HG03460 (cell line): ENCODE results near the gene SPDYE17.
"Not testable (repeated sequence)": the region's sequence is repeated elsewhere in the genome, so short reads cannot be mapped to it uniquely, and the experiment has no call there.

Source experiments
- ATAC-seq: cut with Tn5 transposase; IDR thresholded peaks from one replicate; pipeline ENCODE4 v1.9.1; 2021; ENCODE audit not compliant: unreplicated experiment

SPDYE17 gene, protein sequence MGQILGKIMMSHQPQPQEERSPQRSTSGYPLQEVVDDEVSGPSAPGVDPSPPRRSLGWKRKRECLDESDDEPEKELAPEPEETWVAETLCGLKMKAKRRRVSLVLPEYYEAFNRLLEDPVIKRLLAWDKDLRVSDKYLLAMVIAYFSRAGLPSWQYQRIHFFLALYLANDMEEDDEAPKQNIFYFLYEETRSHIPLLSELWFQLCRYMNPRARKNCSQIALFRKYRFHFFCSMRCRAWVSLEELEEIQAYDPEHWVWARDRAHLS

DNA sequence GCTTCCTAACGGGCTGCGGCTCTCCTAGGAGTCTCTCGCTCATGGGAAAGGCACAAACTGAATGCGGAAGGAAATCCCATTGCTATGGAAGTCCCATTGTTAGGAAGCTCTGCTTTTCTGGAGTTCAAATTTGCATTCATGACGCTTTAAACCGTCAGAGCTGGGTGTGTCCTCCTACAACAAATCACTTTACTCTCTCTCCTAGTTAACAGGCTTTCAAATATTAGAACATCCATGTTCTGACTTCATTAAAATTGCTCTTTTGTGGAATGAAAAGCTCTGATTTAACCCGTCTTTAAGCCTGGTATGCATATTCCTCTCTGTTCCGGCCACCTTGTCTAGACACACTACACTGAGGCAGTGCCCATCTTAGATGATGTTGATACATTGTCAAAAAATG is at the start of gene SPDYE17:
TSS of gene SPDYE17 (minus strand) at position 101 of the 400 bp plus-strand sequence. CDS start 1,791 bp downstream, outside the sequence.
- not testable (repeated sequence) for ATAC-seq

DNA sequence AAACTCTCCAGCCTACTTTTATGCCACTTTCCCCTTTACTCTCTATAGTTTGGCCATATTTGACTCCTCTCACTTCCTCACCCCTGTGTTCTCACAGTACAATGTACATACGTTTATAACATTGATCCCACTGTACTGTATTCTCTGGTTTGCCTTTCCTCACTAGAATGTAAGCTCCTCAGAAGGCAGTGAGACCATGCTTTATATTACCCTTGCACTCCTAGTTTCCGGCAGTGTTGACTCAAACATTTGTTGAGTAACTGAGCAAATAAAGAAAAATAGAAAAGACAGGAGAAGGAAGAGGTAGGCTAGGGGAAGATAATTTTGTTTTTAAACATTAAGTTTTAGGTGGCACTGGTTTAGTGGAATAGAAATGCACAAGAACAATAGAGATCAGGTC is 48.1 kb upstream of the SPDYE17 start:
- not testable (repeated sequence) for ATAC-seq

DNA sequence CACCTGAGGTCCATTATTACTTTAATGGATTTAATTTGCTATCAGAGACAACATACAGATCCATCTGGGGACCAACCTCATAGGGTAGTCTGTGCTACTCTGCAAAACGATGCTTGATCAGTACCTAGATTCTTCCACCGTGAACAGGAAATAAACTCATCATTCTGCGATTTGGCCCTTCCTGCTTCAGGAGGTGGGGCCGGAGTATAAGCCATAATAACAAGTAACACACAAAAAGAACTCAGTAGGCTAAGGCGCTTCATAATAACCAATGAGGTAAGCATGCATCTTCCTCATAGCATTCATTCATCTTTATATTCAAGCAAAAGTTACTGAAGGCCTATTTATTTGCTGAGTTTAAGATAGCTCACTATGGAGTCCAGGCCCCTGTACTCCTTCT is 47.5 kb upstream of the SPDYE17 start:
- ATAC-seq, result not testable (repeated sequence)

DNA sequence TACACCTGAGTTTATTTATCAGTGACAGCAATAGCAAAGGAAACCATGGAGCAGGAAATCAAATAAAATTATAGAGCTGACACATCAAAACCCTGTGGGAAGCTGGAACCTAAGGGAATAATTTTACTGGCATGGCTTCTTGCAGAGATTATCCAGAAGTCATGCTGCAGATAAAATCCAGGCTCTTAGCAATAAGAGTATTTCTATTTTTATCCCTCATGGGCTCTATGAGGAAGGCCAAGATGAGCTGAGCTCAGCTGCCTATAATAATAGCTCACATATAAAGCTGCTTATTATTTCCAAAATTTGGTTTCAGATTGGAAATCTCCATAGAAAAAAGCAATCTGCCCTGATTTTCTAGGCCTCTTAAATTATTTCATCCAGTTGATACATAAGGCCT is 47.0 kb upstream of the SPDYE17 start:
- not testable (repeated sequence) for ATAC-seq

DNA sequence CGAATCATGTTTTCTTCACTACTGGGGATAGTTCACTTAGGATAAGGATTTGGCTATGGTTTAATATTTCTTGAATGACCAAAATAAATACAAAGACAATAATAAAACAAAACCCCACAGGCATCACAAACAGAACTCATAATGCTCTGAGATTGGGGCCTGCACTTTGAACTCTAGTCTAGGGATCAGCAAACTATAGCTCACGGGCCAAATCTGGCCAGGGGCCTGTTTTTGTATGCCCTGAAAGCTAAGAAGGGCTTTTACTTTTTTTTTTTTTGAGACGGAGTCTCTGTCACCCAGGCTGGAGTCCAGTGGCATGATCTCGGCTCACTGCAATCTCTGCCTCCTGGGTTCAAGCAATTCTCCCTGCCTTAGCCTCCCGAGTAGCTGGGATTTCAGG is 44.9 kb upstream of the SPDYE17 start:
- not testable (repeated sequence) for ATAC-seq

DNA sequence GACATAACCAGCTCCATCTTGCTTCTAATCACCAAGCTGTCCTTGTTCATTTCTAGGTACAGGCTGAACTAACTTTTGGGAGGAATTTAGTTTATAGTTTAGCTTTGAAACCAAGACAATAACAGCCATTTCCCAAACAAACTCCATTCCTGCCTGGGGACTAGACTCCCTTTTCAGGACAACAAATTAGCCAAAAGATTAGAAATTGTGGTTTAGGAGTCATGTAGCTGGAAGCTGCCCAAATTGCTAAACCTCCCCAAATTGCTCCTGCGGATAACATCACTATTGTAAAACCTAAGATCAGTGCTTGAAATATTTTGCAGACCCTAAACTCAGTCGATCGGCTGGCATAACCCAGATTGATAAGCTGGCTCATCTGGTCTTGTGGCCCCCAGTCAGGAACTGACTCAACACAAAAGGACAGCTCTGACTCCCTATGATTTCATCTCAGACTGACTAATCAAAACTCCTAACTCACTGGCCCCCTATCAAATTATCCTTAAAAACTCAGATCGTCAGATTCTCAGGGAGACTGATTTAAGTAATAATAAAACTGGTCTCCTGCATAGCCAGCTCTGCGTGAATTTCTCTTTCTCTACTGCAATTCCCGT is 42.7 kb upstream of the SPDYE17 start:
- not testable (repeated sequence) for ATAC-seq

DNA sequence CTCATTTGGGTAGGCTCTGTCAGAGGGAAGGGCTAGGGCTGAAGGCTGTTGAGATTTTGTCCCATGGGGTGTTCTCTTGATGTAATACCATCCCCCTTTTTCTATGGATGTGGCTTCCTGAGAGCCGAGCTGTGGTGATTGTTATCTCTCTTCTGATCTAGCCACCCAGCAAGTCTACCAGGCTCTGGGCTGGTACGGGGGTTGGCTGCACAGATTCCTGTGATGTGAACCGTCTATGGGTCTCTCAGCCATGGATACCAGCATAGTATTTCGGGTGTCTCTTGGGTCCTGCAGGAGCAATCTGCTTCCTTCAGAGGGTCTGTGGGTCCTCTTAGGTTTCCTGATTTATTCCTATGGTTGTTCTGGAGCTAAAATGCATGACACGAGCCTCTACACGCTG is 38.9 kb upstream of the SPDYE17 start:
- not testable (repeated sequence) for ATAC-seq

DNA sequence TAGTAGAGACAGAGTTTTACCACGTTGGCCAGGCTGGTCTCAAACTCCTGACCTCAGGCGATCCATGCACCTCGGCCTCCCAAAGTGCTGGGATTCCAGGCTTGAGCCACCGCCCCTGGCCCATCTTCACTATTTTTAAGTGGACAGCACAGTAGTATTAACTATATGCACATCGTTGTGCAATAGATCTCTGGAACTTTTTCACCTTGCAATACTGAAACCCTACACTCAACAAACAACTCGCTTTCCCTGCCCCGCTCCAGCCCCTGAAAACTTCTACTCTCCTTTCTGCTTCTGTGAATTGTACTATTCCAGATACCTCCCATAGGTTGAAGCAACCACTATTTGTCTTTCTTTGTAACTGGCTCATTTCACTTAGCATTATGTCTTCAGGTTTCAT is 33.7 kb upstream of the SPDYE17 start:
- ATAC-seq, result not testable (repeated sequence)

DNA sequence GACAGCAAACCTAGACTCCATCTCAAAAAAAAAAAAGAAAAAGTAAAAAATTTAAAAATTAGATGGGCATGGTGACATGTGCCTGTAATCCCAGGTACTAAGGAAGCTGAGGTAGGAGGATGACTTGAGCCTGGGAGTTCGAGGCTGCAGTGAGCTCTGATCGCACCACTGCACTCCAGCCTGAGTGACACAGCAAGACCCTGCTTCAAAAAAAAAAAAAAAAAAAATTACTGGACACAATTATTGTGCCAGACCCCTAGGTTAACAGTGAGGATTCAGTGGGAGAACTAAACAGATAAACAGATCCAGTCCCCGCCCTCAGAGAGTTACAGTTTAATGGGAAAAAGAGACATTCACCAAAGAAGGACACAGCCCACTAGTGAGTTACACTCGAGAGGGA is 31.6 kb upstream of the SPDYE17 start:
- not testable (repeated sequence) for ATAC-seq

DNA sequence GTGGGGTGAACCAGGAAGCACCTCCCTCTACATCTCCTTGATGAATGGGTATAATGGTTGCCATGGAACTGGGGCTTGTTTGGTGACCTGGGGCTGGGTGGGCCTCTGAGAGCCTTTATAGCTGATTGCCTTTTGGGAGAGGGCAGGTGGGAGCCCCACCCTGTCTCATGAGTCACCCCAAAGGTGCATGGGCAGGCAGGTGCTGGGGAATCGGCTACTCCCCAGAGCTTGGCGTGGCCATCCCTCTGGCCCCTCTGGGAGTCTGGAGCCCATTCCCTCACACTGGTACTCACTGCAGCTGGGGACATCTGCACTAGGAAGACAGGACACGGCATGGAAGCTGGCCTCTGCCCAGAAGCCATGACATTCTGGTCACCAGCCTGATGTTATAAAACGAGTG is 30.4 kb upstream of the SPDYE17 start, which contains the start of gene SPDYE18:
TSS of gene SPDYE18 (minus strand) at position 2 of the 400 bp plus-strand sequence. CDS start 2,046 bp downstream, outside the sequence.
- ATAC-seq, result not testable (repeated sequence)

DNA sequence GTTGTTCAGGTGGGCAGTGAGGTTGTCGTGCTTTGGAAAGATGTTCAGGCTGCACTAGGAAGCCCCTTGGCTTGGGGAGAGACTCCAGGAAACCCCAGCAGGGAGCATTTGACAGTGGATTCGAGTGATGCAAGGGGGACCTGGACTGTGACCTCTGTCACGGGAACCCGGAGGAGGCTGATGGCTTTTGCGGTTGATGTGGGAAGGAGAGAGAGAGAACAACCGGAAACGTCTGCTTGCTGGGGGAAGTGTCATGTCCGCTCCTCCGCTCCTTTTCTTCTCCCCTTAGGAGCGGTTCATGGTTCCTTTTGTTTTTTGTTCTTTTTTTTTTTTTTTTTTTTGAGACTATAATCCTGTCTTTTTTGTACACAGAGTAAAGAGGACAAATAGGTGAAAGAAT is 5.8 kb downstream of the SPDYE17 start:
- ATAC-seq, result not testable (repeated sequence)

DNA sequence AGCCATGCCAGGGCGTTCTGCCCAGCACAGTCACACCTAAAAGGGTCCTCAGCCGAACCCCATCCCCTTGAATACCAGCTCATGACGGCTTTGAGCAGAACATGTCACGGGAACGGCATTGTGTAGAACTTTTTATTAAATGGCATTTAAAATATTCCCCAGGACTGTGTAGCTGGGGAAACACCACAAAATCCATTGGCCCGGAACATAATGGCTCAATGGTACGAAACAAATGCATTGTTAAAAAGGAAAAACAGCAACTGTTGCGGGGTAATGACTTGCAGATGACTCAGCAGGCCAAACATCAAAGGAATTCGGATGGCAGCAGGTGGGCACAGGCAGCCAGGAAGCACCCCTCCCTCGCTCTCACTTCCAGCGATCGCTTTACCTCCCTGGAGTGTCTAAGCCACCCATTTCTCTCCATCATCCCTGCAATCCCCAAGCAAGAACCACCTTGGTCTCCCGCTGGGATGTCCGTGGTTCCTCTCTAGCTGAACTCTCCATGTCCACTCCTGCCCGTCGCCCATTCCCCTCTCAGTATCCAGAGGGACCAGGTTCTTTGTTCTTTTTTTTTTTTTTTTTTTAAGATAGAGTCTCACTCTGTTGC is 22.0 kb downstream of the SPDYE17 start:
- ATAC-seq, result not testable (repeated sequence)

DNA sequence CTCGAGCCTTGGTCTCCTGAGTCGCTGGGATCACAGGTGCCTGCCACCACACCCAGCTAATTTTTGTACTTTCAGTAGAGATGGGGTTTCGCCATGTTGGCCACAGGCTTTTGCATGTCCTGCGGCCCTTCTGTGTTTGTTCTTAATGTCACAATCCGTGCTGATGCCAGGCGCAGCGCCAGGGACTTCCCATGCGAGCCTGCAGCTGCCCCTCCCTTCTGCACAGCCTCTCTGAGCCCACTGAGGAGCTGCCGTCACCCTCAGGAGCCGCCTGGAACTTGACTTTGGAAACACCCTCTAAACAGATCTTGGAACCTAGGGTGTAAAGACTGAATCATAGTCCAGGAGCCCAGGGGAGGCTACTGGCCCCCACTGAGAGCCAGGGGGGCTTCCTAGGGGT is 24.2 kb downstream of the SPDYE17 start:
- ATAC-seq, result not testable (repeated sequence)

DNA sequence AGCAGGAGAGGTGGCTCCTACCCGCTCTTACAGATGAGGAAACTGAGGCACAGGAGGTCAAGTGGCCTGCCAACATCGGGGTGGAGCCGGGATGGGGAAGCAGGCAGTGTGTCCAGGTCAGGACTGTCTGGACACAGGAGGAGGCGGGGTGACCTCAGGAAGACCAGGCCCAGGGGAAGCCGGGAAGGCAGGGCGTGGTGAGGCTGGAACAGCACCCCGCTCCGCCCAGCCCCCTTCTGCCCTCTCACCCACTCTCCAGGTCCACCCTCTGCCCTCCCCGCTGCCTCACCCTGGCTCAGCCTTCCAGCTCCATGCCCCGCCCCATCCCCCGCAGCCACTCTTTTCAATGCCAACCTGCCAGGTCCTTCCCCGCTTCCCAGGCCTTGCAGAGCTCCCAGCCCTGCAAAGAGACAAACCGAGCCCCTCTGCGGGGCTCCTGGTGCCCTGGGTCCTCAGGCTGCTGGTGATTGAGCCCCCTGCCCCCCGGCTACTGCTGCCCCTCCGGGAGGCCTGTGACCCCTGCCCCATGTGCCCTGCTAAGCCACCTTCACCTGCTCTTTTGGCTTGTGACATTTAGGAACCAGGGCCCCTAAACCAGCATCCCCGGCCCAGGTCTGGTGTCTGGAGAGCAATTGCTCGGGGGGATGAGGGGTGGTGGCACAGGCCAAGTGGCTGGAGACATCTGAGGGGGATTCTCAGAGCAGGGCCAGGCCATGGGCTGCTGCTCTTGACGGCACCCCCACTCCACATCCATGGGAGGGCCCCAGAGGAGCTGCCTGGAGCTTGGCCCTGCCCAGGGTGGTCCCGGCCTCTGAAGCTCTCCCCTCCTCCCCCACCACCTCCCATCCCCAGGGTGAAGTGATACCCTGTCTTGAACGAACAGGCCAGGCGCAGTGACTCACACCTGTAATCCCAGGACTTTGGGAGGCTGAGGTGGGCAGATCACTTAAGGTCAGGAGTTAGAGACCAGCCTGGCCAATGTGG is 25.7 kb downstream of the SPDYE17 start:
- not testable (repeated sequence) for ATAC-seq

DNA sequence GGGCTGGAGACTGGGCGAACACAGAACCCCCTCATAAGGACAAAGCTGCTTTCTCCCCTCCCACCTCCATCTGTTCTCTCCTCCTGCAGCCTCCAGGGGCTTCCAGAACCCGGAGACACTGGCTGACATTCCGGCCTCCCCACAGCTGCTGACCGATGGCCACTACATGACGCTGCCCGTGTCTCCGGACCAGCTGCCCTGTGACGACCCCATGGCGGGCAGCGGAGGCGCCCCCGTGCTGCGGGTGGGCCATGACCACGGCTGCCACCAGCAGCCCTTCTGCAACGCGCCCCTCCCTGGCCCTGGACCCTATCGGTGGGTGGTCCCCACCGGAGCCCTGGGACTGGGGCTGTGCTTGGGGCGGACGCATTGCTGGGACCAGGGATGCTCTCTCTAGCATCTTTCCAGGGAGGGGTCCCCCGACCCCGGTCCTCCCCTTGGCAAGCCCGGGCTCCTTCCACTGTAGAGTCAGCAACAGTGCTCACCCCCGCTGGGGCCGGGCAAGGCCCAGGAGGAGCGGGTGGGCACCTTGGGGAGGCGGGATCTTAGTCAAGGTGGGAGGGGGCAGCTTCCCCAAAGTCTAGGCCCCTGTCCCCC is 26.6 kb downstream of the SPDYE17 start:
- ATAC-seq, result not testable (repeated sequence)

DNA sequence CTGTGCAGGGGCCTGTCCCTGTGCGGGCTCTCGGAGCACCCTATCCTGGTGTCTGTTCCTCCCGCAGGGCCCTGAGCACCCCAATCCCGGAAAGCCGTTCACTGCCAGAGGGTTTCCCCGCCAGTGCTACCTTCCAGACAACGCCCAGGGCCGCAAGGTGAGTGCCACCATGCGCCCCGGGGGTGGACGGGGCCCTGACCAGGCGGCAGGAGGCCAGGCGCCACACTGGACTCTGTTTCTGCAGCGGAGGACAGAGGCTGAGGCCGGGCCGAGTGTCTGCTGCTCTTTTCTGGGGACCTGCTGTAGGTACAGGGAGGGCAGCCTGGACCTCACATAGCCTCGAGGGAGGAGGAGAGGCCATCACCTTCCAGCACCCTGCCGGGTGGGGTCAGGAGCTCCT is 28.0 kb downstream of the SPDYE17 start:
- not testable (repeated sequence) for ATAC-seq

DNA sequence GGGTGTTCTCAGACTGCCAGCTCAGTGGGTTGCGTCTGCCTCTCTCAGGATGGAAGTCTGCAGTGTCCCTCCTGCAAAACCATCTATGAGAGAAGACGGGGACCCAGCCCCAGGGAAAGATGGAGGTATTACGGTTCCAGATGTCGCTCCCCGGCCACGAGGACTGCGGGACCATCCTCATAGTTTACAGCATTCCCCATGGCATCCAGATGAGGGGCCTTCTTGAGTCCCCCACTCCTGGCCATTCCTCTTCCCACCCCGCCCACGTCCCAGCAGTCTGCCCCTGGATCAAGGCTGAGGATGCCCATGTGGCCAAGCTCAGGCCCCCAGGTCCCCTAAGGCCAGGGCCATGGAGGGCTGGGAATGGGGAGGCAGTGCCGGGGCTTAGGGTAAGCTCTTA is 28.9 kb downstream of the SPDYE17 start:
- not testable (repeated sequence) for ATAC-seq

DNA sequence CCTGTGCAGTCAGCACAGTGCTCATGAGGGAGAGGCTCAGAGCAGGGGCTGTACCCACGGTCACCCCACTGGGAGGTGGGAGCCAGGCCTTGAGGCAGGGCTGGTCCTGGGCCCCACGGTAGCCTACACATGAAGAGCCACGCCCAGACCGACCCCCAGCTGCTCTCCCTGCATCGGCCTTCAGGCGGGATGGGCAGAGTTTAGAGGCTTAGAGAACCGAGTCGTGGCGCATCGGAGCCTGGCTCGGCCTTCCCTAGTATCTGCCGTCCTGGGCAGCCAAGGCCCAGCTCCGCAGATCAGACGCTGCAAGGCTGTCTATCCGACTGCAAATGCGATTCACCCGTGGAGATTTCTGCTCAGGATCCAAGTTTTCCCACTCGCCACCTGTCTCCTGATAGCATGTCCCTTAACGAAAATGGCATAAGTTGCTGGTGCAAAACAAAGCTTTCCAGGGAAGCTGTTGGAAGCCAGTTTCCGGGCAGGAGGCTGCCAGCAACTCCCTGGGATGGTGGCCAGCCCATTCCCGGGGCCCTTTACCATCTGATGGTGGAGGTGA is 29.4 kb downstream of the SPDYE17 start:
- ATAC-seq, result not testable (repeated sequence)

DNA sequence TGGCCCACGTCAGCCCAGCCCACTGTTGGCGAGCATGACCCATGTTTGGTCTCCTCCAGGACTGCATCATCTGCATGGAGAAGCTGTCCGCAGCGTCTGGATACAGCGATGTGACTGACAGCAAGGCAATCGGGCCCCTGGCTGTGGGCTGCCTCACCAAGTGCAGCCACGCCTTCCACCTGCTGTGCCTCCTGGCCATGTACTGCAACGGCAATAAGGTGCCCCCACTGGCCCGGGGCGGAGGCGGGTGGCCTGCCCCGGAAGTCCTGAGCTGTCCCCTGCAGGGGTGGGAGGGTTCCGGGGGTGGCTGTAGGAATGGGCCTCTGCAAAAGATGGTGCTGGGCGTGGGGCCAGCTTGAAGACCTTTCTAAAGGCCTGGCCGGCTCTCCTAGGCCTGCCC is 30.1 kb downstream of the SPDYE17 start:
- not testable (repeated sequence) for ATAC-seq

DNA sequence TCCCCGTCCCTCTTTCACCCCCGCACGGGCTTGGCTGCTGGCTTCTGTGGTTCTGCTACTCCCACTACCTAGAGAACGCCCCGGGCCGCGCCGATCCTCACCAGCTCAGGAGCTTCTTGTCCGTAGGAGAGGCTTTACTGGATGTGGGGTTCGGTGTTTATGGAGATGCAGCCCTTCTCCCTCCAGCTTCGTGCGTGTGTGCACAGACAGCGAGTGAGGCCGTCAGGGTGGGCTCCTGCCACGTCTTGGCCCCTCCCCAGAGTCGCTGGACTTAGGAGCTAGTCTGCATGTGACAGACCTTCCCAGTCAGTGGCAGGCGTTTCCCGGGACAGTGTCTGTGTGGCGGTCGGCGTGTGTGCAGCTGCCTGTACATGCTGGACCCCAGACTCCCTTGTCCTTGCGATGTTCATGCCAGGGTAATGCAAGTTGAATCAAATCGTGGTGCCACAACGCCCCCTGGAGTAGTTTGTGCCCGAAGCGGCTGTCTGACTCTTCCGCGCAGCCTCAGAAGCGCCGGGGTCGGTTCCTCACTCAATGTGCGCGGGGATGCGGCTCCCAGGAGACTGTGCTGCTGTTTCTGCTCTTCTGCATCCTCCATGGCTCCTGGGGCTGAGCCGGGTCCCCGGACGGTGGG is 32.6 kb downstream of the SPDYE17 start:
- ATAC-seq, result not testable (repeated sequence)
